Loucy (cell line): ENCODE measurements around the gene BPIFB4.

Source experiments
- CTCF ChIP-seq: fragments of 200-600 bp; sonication (generic); conservative IDR thresholded peaks from 2 replicates; pipeline ENCODE4 v1.5.1; 2014; ENCODE audit warnings: mild to moderate bottlenecking, antibody characterized with exemption, low read length
- EZH2phosphoT487 ChIP-seq: fragments of 200-600 bp; IDR thresholded peaks from 2 replicates; pipeline ENCODE4 v1.6.1; 2018; ENCODE audit warnings: antibody characterized with exemption, mild to moderate bottlenecking, moderate library complexity, borderline replicate concordance

- TF ChIP-seq CTCF (no peak), EZH2phosphoT487 (no peak)
These were observed 45.6 kb downstream of the BPIFB4 start for GRCh38 chr20:33124994-33125393.
